Mammary epithelial cell (primary cell): ENCODE measurements around the gene RGS6.

Source experiments
- CTCF ChIP-seq, 2 donors: IDR thresholded peaks in 1 of 2; conservative IDR thresholded peaks in 1 of 2; 2 replicates each; pipeline ENCODE4 v1.5.1; 2011 to 2012; ENCODE audit warnings: inconsistent platforms in 2 of 2, low read length in 2 of 2, mild to moderate bottlenecking in 2 of 2, control low read depth in 1 of 2, low read depth in 1 of 2; ENCODE audit not compliant: insufficient read depth in 1 of 2; ENCODE audit errors: extremely low read depth in 1 of 2
- EZH2 ChIP-seq: IDR thresholded peaks from 2 replicates; pipeline ENCODE4 v1.6.1; 2012; ENCODE audit warnings: low read length, inconsistent platforms, borderline replicate concordance

GRCh38 chr14:72014486-72014885 is 82.3 kb downstream of the RGS6 start:
- TF ChIP-seq CTCF (conservative IDR thresholded peaks at IDR 0.05 in 1 of 2, IDR thresholded peaks at IDR 0.05 in 1 of 2; ENCODE audit: extremely low read depth in 1 of 2, insufficient read depth in 1 of 2, low read depth in 1 of 2, low read length in 2 of 2) (no peak), EZH2 (no peak)
